Measurements from ENCODE around the gene TM4SF1. TPM values are rescaled to one million over a fixed set of nuclear protein-coding genes. Genes with fewer than 3 reads are reported as not detected.

The TM4SF1 gene
- total RNA-seq, 1 experiment from 2014 or later, result 0.66 TPM

- ChIA-PET POLR2A (no interaction called here), RAD21 (ENCODE audit: low non-redundant PET in 1 of 2, low total read pairs in 2 of 2, uncharacterized antibody in 2 of 2, unreplicated experiment in 2 of 2) (no interaction called here), CTCF (no interaction called here)
- H2AFZ ChIP-seq (ENCODE audit: low read depth, low read length, poor library complexity, severe bottlenecking), result no peak overlapping the region
- H3K4me3 ChIP-seq (replicated peaks in 1 of 2; ENCODE audit: low read depth in 1 of 2, low read length in 2 of 2), result no peak overlapping the region
- H3K36me3 ChIP-seq (ENCODE audit: control insufficient read depth in 1 of 2, insufficient read depth in 2 of 2, low read length in 2 of 2), result no peaks in the 10 kb centered on the region
- no peak overlapping the region for H3K9ac ChIP-seq (ENCODE audit: low read length)
- DNase-seq (ENCODE audit: low read depth, low spot score) (no peak), ATAC-seq (no peak)
- H3K27me3 ChIP-seq (ENCODE audit: insufficient read depth, low read length), result no peaks in the 10 kb centered on the region; the same call in 1 of the 2 replicates
- no peaks in the 10 kb centered on the region for H3K79me2 ChIP-seq (ENCODE audit: insufficient read depth, low read length)
- H3K9me3 ChIP-seq (ENCODE audit: control insufficient read depth in 1 of 2, insufficient read depth in 1 of 2, low read depth in 1 of 2, low read length in 2 of 2), result no peaks in the 10 kb centered on the region
- intact Hi-C loops (cut with micrococcal nuclease), result no loop called here
- H3K4me2 ChIP-seq (ENCODE audit: low read length), result no peak overlapping the region
- H3K4me1 ChIP-seq (ENCODE audit: control insufficient read depth in 1 of 2, insufficient read depth in 2 of 2, low read length in 2 of 2), result peaks cover 0 to 16% of the 10 kb centered on the region in 2 experiments; a peak in 2 of 4 replicates
- no peaks in the 10 kb centered on the region for H4K20me1 ChIP-seq (ENCODE audit: insufficient read depth)
- BruUV-seq (replicated peaks), result no TSS peak
- TF ChIP-seq TCF7L2 (IDR thresholded peaks at IDR 0.05; ENCODE audit: borderline replicate concordance, extremely low read depth, insufficient read depth, insufficient read length), result no peak
- no peak overlapping the region for H3K27ac ChIP-seq (ENCODE audit: low read depth, low read length)
- no peaks in the 10 kb centered on the region for H3K9me2 ChIP-seq (ENCODE audit: insufficient read depth)
These were observed 1.8 kb downstream of the TM4SF1 start for GRCh38 chr3:149375501-149376196.

- no peak overlapping the region for H3K4me2 ChIP-seq (ENCODE audit: low read length)
- H3K4me3 ChIP-seq (replicated peaks in 1 of 2; ENCODE audit: low read depth in 1 of 2, low read length in 2 of 2), result no peak overlapping the region
- ChIA-PET CTCF (no interaction called here), RAD21 (ENCODE audit: low non-redundant PET in 1 of 2, low total read pairs in 2 of 2, uncharacterized antibody in 2 of 2, unreplicated experiment in 2 of 2) (no interaction called here), POLR2A (no interaction called here)
- peaks cover 0 to 23% of the 10 kb centered on the region in 2 experiments; a peak in 2 of 4 replicates for H3K4me1 ChIP-seq (ENCODE audit: control insufficient read depth in 1 of 2, insufficient read depth in 2 of 2, low read length in 2 of 2)
- no peaks in the 10 kb centered on the region for H3K9me2 ChIP-seq (ENCODE audit: insufficient read depth)
- no peak overlapping the region for H3K27ac ChIP-seq (ENCODE audit: low read depth, low read length)
- H3K36me3 ChIP-seq (ENCODE audit: control insufficient read depth in 1 of 2, insufficient read depth in 2 of 2, low read length in 2 of 2), result no peaks in the 10 kb centered on the region
- H3K9ac ChIP-seq (ENCODE audit: low read length), result no peak overlapping the region
- intact Hi-C loops (cut with micrococcal nuclease), result no loop called here
- H4K20me1 ChIP-seq (ENCODE audit: insufficient read depth), result no peaks in the 10 kb centered on the region
- H2AFZ ChIP-seq (ENCODE audit: low read depth, low read length, poor library complexity, severe bottlenecking), result no peak overlapping the region
- ATAC-seq (no peak), DNase-seq (ENCODE audit: low read depth, low spot score) (no peak)
- TF ChIP-seq REST (IDR thresholded peaks at IDR 0.05; ENCODE audit: low read depth) (no peak), SRF (IDR thresholded peaks at IDR 0.05; ENCODE audit: low read depth) (no peak)
- no peaks in the 10 kb centered on the region; the same call in 1 of the 2 replicates for H3K27me3 ChIP-seq (ENCODE audit: insufficient read depth, low read length)
- no TSS peak for BruUV-seq (replicated peaks)
- no peaks in the 10 kb centered on the region for H3K9me3 ChIP-seq (ENCODE audit: control insufficient read depth in 1 of 2, insufficient read depth in 1 of 2, low read depth in 1 of 2, low read length in 2 of 2)
- no peaks in the 10 kb centered on the region for H3K79me2 ChIP-seq (ENCODE audit: insufficient read depth, low read length)
These were observed 2.5 kb downstream of the TM4SF1 start for GRCh38 chr3:149374793-149375500.
